ENCODE results near the gene C14orf93. TPM values are rescaled to one million over a fixed set of nuclear protein-coding genes. Genes with fewer than 3 reads are reported as not detected.

The C14orf93 gene
- total and polyA plus RNA-seq, 2 donors (not counting 1 experiment from before 2014, with no cell fraction given): 4.8 to 13.0 TPM

DNA sequence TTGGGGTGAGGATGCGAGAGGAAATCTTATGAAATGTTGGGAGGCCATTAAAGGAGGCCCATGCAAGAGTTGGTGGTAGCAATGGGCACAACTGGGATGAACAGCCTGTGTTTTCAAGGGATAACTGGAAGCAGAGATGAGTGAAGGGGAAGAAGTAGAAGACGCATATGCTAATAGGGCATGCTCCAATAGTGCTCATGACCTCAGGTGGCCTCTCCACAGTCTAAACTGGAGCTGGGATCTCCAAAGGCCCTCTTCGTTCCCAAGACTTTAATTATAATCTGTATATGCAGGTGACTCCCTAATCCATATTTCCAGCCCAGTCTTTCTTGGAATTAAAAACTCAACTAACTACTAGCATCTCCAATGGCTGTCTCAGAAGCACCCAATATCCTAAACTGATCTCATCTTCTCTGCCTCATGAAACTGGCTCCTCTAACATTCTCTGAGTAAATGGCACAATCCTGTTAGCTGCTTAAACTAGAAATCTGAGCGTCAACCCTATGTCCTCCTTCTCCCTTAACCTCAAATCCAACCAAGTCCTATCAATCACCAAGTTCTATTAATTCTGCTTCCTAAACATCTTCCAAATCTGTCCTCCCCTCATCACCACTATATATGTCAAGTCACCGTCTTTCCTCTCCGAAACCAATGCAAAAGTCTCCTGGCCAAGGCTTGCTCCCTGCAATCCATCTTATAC, 24.8 kb downstream of the C14orf93 start:
- TF ChIP-seq EZH2 (IDR thresholded peaks at IDR 0.05; ENCODE audit: low read length, missing control alignments): no peak
- TF ChIP-seq, protein P1, sequence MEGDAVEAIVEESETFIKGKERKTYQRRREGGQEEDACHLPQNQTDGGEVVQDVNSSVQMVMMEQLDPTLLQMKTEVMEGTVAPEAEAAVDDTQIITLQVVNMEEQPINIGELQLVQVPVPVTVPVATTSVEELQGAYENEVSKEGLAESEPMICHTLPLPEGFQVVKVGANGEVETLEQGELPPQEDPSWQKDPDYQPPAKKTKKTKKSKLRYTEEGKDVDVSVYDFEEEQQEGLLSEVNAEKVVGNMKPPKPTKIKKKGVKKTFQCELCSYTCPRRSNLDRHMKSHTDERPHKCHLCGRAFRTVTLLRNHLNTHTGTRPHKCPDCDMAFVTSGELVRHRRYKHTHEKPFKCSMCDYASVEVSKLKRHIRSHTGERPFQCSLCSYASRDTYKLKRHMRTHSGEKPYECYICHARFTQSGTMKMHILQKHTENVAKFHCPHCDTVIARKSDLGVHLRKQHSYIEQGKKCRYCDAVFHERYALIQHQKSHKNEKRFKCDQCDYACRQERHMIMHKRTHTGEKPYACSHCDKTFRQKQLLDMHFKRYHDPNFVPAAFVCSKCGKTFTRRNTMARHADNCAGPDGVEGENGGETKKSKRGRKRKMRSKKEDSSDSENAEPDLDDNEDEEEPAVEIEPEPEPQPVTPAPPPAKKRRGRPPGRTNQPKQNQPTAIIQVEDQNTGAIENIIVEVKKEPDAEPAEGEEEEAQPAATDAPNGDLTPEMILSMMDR (conservative IDR thresholded peaks at IDR 0.05 in 1 of 2, IDR thresholded peaks at IDR 0.05 in 1 of 2; ENCODE audit: low read depth in 1 of 2, low read length in 2 of 2): no peak
- Histone ChIP-seq H3K4me1 (ENCODE audit: control insufficient read depth, extremely low read depth, insufficient read depth, low read length) (no peaks in the 10 kb centered on the region), H3K9me3 (ENCODE audit: control insufficient read depth, insufficient read depth, low read depth, low read length) (no peaks in the 10 kb centered on the region)

DNA sequence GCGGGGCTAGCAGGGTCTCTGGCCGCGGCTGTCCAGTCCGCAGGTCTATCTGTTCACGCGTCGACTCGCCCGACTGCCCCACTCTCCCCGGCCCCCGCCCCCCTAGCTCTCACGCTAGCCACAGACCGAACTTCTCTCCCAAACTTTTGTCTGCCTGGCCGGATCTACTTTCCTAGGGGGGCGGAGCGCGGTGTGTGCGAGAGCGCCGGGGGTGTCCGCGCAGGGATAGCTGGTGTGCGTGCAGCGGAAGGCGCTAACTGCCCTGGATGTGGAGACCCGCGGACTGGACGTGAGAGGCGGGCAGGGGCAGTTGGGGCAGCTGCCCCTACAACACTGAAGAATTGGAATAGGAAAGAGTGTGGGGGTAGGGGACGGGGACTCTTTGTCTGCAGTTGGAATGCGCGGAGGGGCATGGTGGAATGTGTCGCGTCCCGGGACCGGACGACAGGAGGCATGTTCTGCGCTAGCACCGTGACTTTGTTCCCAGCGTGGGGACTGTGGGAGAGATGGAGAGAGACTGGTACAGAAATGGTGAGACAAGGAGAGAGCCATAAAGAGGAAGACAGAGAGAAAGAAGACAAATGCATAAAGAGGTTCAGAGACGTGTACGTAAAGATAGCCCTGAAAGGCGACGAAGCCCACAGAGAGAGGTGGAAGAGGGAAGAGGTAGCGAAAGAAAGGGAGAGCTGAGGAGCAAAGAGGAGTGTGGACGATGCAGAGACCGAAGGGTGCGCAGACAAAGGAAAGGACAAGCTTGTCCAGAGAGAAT, 27.3 kb downstream of the C14orf93 start, which contains the start of gene AJUBA:
Gene AJUBA (minus strand): TSS at position 75 of the 769 bp plus-strand sequence. CDS start 285 bp downstream, outside the sequence.
- H3K4me2 ChIP-seq (ENCODE audit: extremely low read depth, insufficient read depth, low read length): peak within 1 kb of the TSS; percentile 97
- no peak for TF ChIP-seq EZH2 (IDR thresholded peaks at IDR 0.05; ENCODE audit: low read length, missing control alignments)
- TF ChIP-seq, protein P1 (conservative IDR thresholded peaks at IDR 0.05 in 1 of 2, IDR thresholded peaks at IDR 0.05 in 1 of 2; ENCODE audit: low read depth in 1 of 2, low read length in 2 of 2): peak in 1 of 2 donors; percentile 16
- peaks cover 44% of the 10 kb centered on the region for H3K79me2 ChIP-seq (ENCODE audit: control insufficient read depth, insufficient read depth, low read length)

More for the DNA sequence above, 24.8 kb downstream of the C14orf93 start:
- Histone ChIP-seq H3K27ac (ENCODE audit: insufficient read depth, low read length) (no peak overlapping the region), H3K27me3 (ENCODE audit: control insufficient read depth, insufficient read depth, low read length) (no peaks in the 10 kb centered on the region), H3K4me3 (replicated peaks in 1 of 4; ENCODE audit: control extremely low read depth in 1 of 4, insufficient read depth in 1 of 4, low read depth in 3 of 4, low read length in 4 of 4) (no peak overlapping the region), H2AFZ (ENCODE audit: low read length) (no peak overlapping the region), H3K4me2 (ENCODE audit: extremely low read depth, insufficient read depth, low read length) (no peak overlapping the region), H3K36me3 (ENCODE audit: control insufficient read depth, insufficient read depth, low read length) (no peaks in the 10 kb centered on the region), H3K9ac (ENCODE audit: insufficient read depth, low read length) (no peak overlapping the region), H4K20me1 (ENCODE audit: control insufficient read depth, extremely low read depth, insufficient read depth, low read length) (no peaks in the 10 kb centered on the region), H3K79me2 (ENCODE audit: control insufficient read depth, insufficient read depth, low read length) (peaks cover 25% of the 10 kb centered on the region)
- DNase-seq (ENCODE audit: low read depth in 2 of 2): no peak

DNA sequence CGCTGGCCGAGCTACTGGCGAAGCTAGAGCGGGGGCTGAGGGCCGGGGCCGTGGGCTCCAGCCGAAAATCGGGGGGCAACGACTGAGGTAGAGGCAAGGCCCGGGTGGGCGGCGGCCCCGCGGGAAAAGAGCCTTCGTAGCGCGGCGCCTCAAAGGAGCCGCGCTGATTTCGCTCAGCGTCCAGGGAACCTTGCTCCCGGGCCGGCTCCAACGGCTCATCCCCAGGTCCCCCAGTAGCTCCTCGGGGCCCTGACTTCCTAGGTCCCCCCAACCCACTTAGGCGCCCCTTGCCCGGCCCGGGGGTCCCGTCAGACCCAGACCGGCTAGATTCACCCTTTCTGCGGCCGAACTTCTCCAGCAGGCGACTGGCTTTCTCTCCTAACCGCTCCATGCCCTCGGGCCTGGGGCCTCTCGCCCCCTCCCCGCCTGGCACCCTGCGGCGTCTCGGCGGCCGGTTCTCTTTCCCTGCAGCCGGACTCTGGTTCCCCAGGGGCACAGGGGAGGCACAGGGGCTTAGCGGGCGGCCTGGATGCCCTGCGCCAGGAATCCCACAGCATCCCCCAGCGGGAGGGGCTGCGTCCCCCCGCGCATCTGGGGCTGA, 28.0 kb downstream of the C14orf93 start:
- Histone ChIP-seq H3K9me3 (ENCODE audit: control insufficient read depth, insufficient read depth, low read depth, low read length) (no peaks in the 10 kb centered on the region), H3K4me3 (replicated peaks in 1 of 4; ENCODE audit: control extremely low read depth in 1 of 4, insufficient read depth in 1 of 4, low read depth in 3 of 4, low read length in 4 of 4) (peak overlapping the region; percentile 74 to 87 (median 81)), H4K20me1 (ENCODE audit: control insufficient read depth, extremely low read depth, insufficient read depth, low read length) (no peaks in the 10 kb centered on the region), H3K4me2 (ENCODE audit: extremely low read depth, insufficient read depth, low read length) (peak overlapping the region; percentile 68), H3K36me3 (ENCODE audit: control insufficient read depth, insufficient read depth, low read length) (peaks cover 2% of the 10 kb centered on the region), H2AFZ (ENCODE audit: low read length) (no peak overlapping the region), H3K79me2 (ENCODE audit: control insufficient read depth, insufficient read depth, low read length) (peaks cover 44% of the 10 kb centered on the region), H3K27me3 (ENCODE audit: control insufficient read depth, insufficient read depth, low read length) (no peaks in the 10 kb centered on the region), H3K9ac (ENCODE audit: insufficient read depth, low read length) (peak overlapping the region; percentile 87), H3K27ac (ENCODE audit: insufficient read depth, low read length) (peak overlapping the region; percentile 85), H3K4me1 (ENCODE audit: control insufficient read depth, extremely low read depth, insufficient read depth, low read length) (peaks cover 20% of the 10 kb centered on the region)
- no peak for DNase-seq (ENCODE audit: low read depth in 2 of 2)
- TF ChIP-seq, protein P1 (conservative IDR thresholded peaks at IDR 0.05 in 1 of 2, IDR thresholded peaks at IDR 0.05 in 1 of 2; ENCODE audit: low read depth in 1 of 2, low read length in 2 of 2): no peak
- TF ChIP-seq EZH2 (IDR thresholded peaks at IDR 0.05; ENCODE audit: low read length, missing control alignments): no peak

More for the DNA sequence above, 27.3 kb downstream of the C14orf93 start, which contains the start of gene AJUBA:
- peak within 1 kb of the TSS; percentile 94 for H2AFZ ChIP-seq (ENCODE audit: low read length)
- peak within 1 kb of the TSS; percentile 85 for H3K27ac ChIP-seq (ENCODE audit: insufficient read depth, low read length)
- peak within 1 kb of the TSS; percentile 74 to 87 (median 81) for H3K4me3 ChIP-seq (replicated peaks in 1 of 4; ENCODE audit: control extremely low read depth in 1 of 4, insufficient read depth in 1 of 4, low read depth in 3 of 4, low read length in 4 of 4)
- peak within 1 kb of the TSS; percentile 87 for H3K9ac ChIP-seq (ENCODE audit: insufficient read depth, low read length)
- DNase-seq (ENCODE audit: low read depth in 2 of 2): peak; percentile 92 to 97
- H3K27me3 ChIP-seq (ENCODE audit: control insufficient read depth, insufficient read depth, low read length): no peaks in the 10 kb centered on the region
- no peaks in the 10 kb centered on the region for H3K9me3 ChIP-seq (ENCODE audit: control insufficient read depth, insufficient read depth, low read depth, low read length)
- no peaks in the 10 kb centered on the region for H4K20me1 ChIP-seq (ENCODE audit: control insufficient read depth, extremely low read depth, insufficient read depth, low read length)
- peaks cover 16% of the 10 kb centered on the region for H3K4me1 ChIP-seq (ENCODE audit: control insufficient read depth, extremely low read depth, insufficient read depth, low read length)
- peaks cover 2% of the 10 kb centered on the region for H3K36me3 ChIP-seq (ENCODE audit: control insufficient read depth, insufficient read depth, low read length)
